HepG2 (cell line): Measurements from ENCODE around the gene HINFP. TPM values are rescaled to one million over a fixed set of nuclear protein-coding genes. Genes with fewer than 3 reads are reported as not detected.
A peak's percentile ranks its signal among the peaks of the same experiment; 100 is the strongest.

Experiments used
- CEBPG ChIP-seq: IDR thresholded peaks from 2 replicates; pipeline ENCODE4 v1.6.1; 2016
- HOMEZ ChIP-seq: IDR thresholded peaks from 2 replicates; pipeline ENCODE4 v1.6.1; 2016; ENCODE audit warnings: low read depth
- MIER2 ChIP-seq: IDR thresholded peaks from 2 replicates; pipeline ENCODE4 v1.6.1; 2016; ENCODE audit warnings: missing biosample characterization, missing genetic modification reagents
- MIXL1 ChIP-seq: IDR thresholded peaks from 2 replicates; pipeline ENCODE4 v1.6.1; 2016
- MTA3 ChIP-seq: sonication (generic); formaldehyde crosslinking; IDR thresholded peaks from 2 replicates; pipeline ENCODE4 v1.4.0; 2020; ENCODE audit warnings: missing genetic modification reagents
- NONO ChIP-seq, 2 experiments: fragments of 450-650 bp in 1 of 2; sonication (generic) in 1 of 2; formaldehyde crosslinking in 1 of 2; IDR thresholded peaks in 1 of 2; conservative IDR thresholded peaks in 1 of 2; 2 replicates each; pipeline versions ENCODE4 v1.6.1 to v1.8.0; 2017 to 2022; ENCODE audit warnings: mild to moderate bottlenecking in 1 of 2, missing genetic modification reagents in 1 of 2, moderate library complexity in 1 of 2
- PRPF4 ChIP-seq: fragments of 200-400 bp; formaldehyde crosslinking; IDR thresholded peaks from 2 replicates; pipeline ENCODE4 v1.6.1; 2016; ENCODE audit warnings: low read length, low read depth; ENCODE audit not compliant: poor library complexity, severe bottlenecking
- SMAD9 ChIP-seq: sonication (generic); formaldehyde crosslinking; IDR thresholded peaks from 2 replicates; pipeline ENCODE4 v1.5.1; 2020; ENCODE audit warnings: mild to moderate bottlenecking, missing genetic modification reagents
- ZMAT3 ChIP-seq: sonication (generic); formaldehyde crosslinking; conservative IDR thresholded peaks from 2 replicates; pipeline ENCODE4 v1.7.0; 2021; ENCODE audit warnings: missing genetic modification reagents
- ZNF331 ChIP-seq: sonication (generic); formaldehyde crosslinking; IDR thresholded peaks from 2 replicates; pipeline ENCODE4 v1.4.0; 2020; ENCODE audit warnings: missing genetic modification reagents
- ZNF441 ChIP-seq: sonication (generic); formaldehyde crosslinking; IDR thresholded peaks from 2 replicates; pipeline ENCODE4 v1.7.0; 2021; ENCODE audit warnings: missing genetic modification reagents, borderline replicate concordance
- polyA plus RNA-seq, 8 experiments: library from polyadenylated mRNA; depleted of rRNA in 3 of 8; stranded (reverse) in 7 of 8; unstranded in 1 of 8; fragments of >200 nt; fragmentation: Illumina TruSeq in 4 of 8; extraction: Trizol in 4 of 8; gene quantifications; 2 replicates each; pipeline versions ENCODE4 v1.2.1 to v1.2.3, GENCODE V29; 2011 to 2016; ENCODE audit warnings: low read depth in 4 of 8, missing spikeins in 1 of 8, mixed read lengths in 1 of 8; ENCODE audit not compliant: insufficient read depth in 1 of 8
- total RNA-seq, 5 experiments: library from RNA; depleted of rRNA; stranded (reverse); fragments of >200 nt; fragmentation: Illumina TruSeq; extraction: Trizol; gene quantifications; 2 replicates each; pipeline ENCODE4 v1.2.3, GENCODE V29; 2016; ENCODE audit warnings: low read depth in 1 of 5
- TF ChIP-seq, protein P1 (sequence below), 2 experiments: sonication (generic) in 1 of 2; formaldehyde crosslinking in 1 of 2; IDR thresholded peaks; 2 replicates each; pipeline versions ENCODE4 v1.6.1 to v1.9.0; 2014 to 2022; ENCODE audit warnings: antibody characterized with exemption in 1 of 2, borderline replicate concordance in 1 of 2, inconsistent platforms in 1 of 2, low read depth in 1 of 2, missing genetic modification reagents in 1 of 2
- TF ChIP-seq, protein P2 (sequence below): sonication (generic); formaldehyde crosslinking; IDR thresholded peaks from 2 replicates; pipeline ENCODE4 v1.4.0; 2020; ENCODE audit warnings: missing genetic modification reagents
- TF ChIP-seq, protein P3 (sequence below): sonication (generic); formaldehyde crosslinking; IDR thresholded peaks from 2 replicates; pipeline ENCODE4 v1.5.0; 2020; ENCODE audit warnings: missing genetic modification reagents

Gene HINFP
- total and polyA plus RNA-seq, 2 of the 13 experiments (the other 11 are each of a cell fraction or from before 2014, with no cell fraction given), result 15.1 to 21.4 TPM

GRCh38 chr11:119106564-119107537 is 14.5 kb upstream of the HINFP start, which contains the start of gene C2CD2L (continued):
- TF ChIP-seq MIER2 (CRISPR knock-in tag) (no peak), ZNF441 (CRISPR knock-in tag) (no peak), ZMAT3 (peak; percentile 43), CEBPG (CRISPR knock-in tag) (no peak), NONO (IDR thresholded peaks at IDR 0.05) (no peak), NONO (CRISPR knock-in tag; conservative IDR thresholded peaks at IDR 0.05) (peak; percentile 45; the same call in 1 of the 2 replicates), MIXL1 (CRISPR knock-in tag) (no peak), SMAD9 (CRISPR knock-in tag) (no peak), MTA3 (CRISPR knock-in tag) (no peak), ZNF331 (no peak), HOMEZ (CRISPR knock-in tag) (no peak), PRPF4 (no peak)
- TF ChIP-seq, protein P1, sequence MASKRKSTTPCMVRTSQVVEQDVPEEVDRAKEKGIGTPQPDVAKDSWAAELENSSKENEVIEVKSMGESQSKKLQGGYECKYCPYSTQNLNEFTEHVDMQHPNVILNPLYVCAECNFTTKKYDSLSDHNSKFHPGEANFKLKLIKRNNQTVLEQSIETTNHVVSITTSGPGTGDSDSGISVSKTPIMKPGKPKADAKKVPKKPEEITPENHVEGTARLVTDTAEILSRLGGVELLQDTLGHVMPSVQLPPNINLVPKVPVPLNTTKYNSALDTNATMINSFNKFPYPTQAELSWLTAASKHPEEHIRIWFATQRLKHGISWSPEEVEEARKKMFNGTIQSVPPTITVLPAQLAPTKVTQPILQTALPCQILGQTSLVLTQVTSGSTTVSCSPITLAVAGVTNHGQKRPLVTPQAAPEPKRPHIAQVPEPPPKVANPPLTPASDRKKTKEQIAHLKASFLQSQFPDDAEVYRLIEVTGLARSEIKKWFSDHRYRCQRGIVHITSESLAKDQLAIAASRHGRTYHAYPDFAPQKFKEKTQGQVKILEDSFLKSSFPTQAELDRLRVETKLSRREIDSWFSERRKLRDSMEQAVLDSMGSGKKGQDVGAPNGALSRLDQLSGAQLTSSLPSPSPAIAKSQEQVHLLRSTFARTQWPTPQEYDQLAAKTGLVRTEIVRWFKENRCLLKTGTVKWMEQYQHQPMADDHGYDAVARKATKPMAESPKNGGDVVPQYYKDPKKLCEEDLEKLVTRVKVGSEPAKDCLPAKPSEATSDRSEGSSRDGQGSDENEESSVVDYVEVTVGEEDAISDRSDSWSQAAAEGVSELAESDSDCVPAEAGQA (IDR thresholded peaks at IDR 0.05; ENCODE audit: low read depth), result 0 out of 2 replicates have a peak, but pooled peaks have one; percentile 14
- TF ChIP-seq, protein P1 (CRISPR knock-in tag; IDR thresholded peaks at IDR 0.05; ENCODE audit: borderline replicate concordance), result no peak
- TF ChIP-seq, protein P2, sequence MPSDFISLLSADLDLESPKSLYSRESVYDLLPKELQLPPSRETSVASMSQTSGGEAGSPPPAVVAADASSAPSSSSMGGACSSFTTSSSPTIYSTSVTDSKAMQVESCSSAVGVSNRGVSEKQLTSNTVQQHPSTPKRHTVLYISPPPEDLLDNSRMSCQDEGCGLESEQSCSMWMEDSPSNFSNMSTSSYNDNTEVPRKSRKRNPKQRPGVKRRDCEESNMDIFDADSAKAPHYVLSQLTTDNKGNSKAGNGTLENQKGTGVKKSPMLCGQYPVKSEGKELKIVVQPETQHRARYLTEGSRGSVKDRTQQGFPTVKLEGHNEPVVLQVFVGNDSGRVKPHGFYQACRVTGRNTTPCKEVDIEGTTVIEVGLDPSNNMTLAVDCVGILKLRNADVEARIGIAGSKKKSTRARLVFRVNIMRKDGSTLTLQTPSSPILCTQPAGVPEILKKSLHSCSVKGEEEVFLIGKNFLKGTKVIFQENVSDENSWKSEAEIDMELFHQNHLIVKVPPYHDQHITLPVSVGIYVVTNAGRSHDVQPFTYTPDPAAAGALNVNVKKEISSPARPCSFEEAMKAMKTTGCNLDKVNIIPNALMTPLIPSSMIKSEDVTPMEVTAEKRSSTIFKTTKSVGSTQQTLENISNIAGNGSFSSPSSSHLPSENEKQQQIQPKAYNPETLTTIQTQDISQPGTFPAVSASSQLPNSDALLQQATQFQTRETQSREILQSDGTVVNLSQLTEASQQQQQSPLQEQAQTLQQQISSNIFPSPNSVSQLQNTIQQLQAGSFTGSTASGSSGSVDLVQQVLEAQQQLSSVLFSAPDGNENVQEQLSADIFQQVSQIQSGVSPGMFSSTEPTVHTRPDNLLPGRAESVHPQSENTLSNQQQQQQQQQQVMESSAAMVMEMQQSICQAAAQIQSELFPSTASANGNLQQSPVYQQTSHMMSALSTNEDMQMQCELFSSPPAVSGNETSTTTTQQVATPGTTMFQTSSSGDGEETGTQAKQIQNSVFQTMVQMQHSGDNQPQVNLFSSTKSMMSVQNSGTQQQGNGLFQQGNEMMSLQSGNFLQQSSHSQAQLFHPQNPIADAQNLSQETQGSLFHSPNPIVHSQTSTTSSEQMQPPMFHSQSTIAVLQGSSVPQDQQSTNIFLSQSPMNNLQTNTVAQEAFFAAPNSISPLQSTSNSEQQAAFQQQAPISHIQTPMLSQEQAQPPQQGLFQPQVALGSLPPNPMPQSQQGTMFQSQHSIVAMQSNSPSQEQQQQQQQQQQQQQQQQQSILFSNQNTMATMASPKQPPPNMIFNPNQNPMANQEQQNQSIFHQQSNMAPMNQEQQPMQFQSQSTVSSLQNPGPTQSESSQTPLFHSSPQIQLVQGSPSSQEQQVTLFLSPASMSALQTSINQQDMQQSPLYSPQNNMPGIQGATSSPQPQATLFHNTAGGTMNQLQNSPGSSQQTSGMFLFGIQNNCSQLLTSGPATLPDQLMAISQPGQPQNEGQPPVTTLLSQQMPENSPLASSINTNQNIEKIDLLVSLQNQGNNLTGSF (CRISPR knock-in tag), result no peak
- TF ChIP-seq, protein P3, sequence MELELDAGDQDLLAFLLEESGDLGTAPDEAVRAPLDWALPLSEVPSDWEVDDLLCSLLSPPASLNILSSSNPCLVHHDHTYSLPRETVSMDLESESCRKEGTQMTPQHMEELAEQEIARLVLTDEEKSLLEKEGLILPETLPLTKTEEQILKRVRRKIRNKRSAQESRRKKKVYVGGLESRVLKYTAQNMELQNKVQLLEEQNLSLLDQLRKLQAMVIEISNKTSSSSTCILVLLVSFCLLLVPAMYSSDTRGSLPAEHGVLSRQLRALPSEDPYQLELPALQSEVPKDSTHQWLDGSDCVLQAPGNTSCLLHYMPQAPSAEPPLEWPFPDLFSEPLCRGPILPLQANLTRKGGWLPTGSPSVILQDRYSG (CRISPR knock-in tag), result peak; percentile 43; the same call in 1 of the 2 replicates
